H1 (cell line): ENCODE results near the gene RNASE13. TPM values are rescaled to one million over a fixed set of nuclear protein-coding genes. Genes with fewer than 3 reads are reported as not detected.

Experiments used
- EP300 ChIP-seq, 2 experiments: IDR thresholded peaks; 1 replicate in 1 of 2; 2 replicates in 1 of 2; pipeline ENCODE4 v1.6.1; 2011 to 2012; ENCODE audit warnings: low read depth in 2 of 2, low read length in 2 of 2, mild to moderate bottlenecking in 2 of 2, borderline replicate concordance in 1 of 2, inconsistent platforms in 1 of 2, moderate library complexity in 1 of 2
- KDM1A ChIP-seq: fragments of 200-600, 300-600 bp; sonication (generic); IDR thresholded peaks from 2 replicates; pipeline ENCODE4 v1.7.1; 2016; ENCODE audit warnings: mild to moderate bottlenecking, low read length, borderline replicate concordance
- NANOG ChIP-seq: IDR thresholded peaks from 2 replicates; pipeline ENCODE4 v1.6.1; 2011; ENCODE audit warnings: low read length, low read depth, mild to moderate bottlenecking, inconsistent platforms; ENCODE audit not compliant: insufficient read depth, poor library complexity, severe bottlenecking
- RBBP5 ChIP-seq: IDR thresholded peaks from 2 replicates; pipeline ENCODE4 v1.7.1; 2012; ENCODE audit warnings: low read depth, mild to moderate bottlenecking, inconsistent platforms, low read length, moderate library complexity, borderline replicate concordance
- TEAD4 ChIP-seq: IDR thresholded peaks from 2 replicates; pipeline ENCODE4 v1.6.1; 2012; ENCODE audit warnings: low read depth, low read length, inconsistent platforms, mixed read lengths
- polyA plus RNA-seq, 7 experiments: library from polyadenylated mRNA; depleted of rRNA in 3 of 7; stranded (reverse) in 5 of 7; unstranded in 2 of 7; fragments of >200 nt in 5 of 7; fragments of 200-250 nt in 2 of 7; gene quantifications; 1 replicate in 5 of 7; 2 replicates in 1 of 7; 4 replicates in 1 of 7; pipeline versions ENCODE4 v1.2.1 to v1.2.3, GENCODE V29; 2011 to 2013; ENCODE audit warnings: missing spikeins in 2 of 7, mixed read lengths in 2 of 7
- total RNA-seq: library from RNA; stranded (reverse); fragmentation: NEBNext Ultra II Directional; extraction: Animal tissue kit (Norgen Biotek cat#: 25700); gene quantifications from 2 replicates; pipeline ENCODE4 v1.2.1, GENCODE V29; 2021
- TF ChIP-seq, protein P1 (sequence below): fragments of 300-600 bp; sonication (generic); IDR thresholded peaks from 2 replicates; pipeline ENCODE4 v1.7.1; 2012; ENCODE audit warnings: low read length, moderate library complexity, mild to moderate bottlenecking, inconsistent platforms; ENCODE audit not compliant: insufficient replicate concordance
- TF ChIP-seq, protein P2 (sequence below): IDR thresholded peaks from 2 replicates; pipeline ENCODE4 v1.6.1; 2012; ENCODE audit warnings: inconsistent platforms

Gene RNASE13
- total and polyA plus RNA-seq, 2 of the 8 experiments (the other 6 are each of a cell fraction or from before 2014, with no cell fraction given), result not detected

DNA sequence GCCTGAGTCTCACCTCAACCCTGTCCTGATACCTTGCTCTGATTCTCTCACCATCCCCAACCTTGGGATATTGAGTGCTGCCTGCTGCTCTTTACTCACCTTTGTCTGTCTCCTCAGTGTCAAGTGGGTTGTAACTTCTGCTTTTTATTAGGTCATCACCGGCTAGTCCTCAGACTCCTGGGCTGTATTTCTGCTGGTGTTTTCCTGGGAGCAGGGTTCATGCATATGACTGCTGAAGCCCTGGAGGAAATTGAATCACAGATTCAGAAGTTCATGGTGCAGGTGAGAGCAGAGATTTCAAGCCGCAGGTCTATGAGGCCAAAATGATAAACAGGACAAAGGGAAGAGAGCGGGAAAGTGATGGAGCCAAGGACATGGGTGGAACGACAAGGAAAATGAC is 35.0 kb downstream of the RNASE13 start (continued):
- TF ChIP-seq, protein P1, sequence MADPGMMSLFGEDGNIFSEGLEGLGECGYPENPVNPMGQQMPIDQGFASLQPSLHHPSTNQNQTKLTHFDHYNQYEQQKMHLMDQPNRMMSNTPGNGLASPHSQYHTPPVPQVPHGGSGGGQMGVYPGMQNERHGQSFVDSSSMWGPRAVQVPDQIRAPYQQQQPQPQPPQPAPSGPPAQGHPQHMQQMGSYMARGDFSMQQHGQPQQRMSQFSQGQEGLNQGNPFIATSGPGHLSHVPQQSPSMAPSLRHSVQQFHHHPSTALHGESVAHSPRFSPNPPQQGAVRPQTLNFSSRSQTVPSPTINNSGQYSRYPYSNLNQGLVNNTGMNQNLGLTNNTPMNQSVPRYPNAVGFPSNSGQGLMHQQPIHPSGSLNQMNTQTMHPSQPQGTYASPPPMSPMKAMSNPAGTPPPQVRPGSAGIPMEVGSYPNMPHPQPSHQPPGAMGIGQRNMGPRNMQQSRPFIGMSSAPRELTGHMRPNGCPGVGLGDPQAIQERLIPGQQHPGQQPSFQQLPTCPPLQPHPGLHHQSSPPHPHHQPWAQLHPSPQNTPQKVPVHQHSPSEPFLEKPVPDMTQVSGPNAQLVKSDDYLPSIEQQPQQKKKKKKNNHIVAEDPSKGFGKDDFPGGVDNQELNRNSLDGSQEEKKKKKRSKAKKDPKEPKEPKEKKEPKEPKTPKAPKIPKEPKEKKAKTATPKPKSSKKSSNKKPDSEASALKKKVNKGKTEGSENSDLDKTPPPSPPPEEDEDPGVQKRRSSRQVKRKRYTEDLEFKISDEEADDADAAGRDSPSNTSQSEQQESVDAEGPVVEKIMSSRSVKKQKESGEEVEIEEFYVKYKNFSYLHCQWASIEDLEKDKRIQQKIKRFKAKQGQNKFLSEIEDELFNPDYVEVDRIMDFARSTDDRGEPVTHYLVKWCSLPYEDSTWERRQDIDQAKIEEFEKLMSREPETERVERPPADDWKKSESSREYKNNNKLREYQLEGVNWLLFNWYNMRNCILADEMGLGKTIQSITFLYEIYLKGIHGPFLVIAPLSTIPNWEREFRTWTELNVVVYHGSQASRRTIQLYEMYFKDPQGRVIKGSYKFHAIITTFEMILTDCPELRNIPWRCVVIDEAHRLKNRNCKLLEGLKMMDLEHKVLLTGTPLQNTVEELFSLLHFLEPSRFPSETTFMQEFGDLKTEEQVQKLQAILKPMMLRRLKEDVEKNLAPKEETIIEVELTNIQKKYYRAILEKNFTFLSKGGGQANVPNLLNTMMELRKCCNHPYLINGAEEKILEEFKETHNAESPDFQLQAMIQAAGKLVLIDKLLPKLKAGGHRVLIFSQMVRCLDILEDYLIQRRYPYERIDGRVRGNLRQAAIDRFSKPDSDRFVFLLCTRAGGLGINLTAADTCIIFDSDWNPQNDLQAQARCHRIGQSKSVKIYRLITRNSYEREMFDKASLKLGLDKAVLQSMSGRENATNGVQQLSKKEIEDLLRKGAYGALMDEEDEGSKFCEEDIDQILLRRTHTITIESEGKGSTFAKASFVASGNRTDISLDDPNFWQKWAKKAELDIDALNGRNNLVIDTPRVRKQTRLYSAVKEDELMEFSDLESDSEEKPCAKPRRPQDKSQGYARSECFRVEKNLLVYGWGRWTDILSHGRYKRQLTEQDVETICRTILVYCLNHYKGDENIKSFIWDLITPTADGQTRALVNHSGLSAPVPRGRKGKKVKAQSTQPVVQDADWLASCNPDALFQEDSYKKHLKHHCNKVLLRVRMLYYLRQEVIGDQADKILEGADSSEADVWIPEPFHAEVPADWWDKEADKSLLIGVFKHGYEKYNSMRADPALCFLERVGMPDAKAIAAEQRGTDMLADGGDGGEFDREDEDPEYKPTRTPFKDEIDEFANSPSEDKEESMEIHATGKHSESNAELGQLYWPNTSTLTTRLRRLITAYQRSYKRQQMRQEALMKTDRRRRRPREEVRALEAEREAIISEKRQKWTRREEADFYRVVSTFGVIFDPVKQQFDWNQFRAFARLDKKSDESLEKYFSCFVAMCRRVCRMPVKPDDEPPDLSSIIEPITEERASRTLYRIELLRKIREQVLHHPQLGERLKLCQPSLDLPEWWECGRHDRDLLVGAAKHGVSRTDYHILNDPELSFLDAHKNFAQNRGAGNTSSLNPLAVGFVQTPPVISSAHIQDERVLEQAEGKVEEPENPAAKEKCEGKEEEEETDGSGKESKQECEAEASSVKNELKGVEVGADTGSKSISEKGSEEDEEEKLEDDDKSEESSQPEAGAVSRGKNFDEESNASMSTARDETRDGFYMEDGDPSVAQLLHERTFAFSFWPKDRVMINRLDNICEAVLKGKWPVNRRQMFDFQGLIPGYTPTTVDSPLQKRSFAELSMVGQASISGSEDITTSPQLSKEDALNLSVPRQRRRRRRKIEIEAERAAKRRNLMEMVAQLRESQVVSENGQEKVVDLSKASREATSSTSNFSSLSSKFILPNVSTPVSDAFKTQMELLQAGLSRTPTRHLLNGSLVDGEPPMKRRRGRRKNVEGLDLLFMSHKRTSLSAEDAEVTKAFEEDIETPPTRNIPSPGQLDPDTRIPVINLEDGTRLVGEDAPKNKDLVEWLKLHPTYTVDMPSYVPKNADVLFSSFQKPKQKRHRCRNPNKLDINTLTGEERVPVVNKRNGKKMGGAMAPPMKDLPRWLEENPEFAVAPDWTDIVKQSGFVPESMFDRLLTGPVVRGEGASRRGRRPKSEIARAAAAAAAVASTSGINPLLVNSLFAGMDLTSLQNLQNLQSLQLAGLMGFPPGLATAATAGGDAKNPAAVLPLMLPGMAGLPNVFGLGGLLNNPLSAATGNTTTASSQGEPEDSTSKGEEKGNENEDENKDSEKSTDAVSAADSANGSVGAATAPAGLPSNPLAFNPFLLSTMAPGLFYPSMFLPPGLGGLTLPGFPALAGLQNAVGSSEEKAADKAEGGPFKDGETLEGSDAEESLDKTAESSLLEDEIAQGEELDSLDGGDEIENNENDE, result no peak
- TF ChIP-seq TEAD4 (no peak), NANOG (no peak), EP300 (IDR thresholded peaks at IDR 0.05; ENCODE audit: borderline replicate concordance in 1 of 2, low read depth in 2 of 2, low read length in 2 of 2) (no peak), RBBP5 (no peak), KDM1A (no peak)
- TF ChIP-seq, protein P2, sequence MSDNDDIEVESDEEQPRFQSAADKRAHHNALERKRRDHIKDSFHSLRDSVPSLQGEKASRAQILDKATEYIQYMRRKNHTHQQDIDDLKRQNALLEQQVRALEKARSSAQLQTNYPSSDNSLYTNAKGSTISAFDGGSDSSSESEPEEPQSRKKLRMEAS, result no peak
- TF ChIP-seq, all 59 proteins: peak for 0
